Measurements from ENCODE around the gene MOSPD2.

MOSPD2 gene

DNA sequence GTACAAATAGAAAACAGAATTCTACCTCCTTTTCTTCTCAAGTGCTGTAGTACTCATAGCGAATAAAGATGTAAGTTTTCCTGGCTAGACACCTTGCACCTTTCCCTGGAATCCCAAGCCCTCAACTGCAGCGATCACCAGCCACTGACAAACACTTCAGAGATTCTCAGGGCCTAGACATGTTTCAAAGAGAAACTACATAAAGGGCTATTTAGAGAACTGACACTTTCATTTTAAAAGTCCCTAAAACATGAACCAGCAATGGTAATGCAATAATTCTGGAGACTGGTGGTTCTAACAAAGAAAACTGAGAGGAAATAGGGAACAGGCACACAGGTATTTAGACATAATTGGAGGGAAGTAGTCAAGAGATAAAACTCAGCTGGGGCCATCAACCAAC is 36.1 kb upstream of the MOSPD2 start:
- no peak for DNase-seq (ENCODE audit: low read depth)
- TF ChIP-seq, protein P1, sequence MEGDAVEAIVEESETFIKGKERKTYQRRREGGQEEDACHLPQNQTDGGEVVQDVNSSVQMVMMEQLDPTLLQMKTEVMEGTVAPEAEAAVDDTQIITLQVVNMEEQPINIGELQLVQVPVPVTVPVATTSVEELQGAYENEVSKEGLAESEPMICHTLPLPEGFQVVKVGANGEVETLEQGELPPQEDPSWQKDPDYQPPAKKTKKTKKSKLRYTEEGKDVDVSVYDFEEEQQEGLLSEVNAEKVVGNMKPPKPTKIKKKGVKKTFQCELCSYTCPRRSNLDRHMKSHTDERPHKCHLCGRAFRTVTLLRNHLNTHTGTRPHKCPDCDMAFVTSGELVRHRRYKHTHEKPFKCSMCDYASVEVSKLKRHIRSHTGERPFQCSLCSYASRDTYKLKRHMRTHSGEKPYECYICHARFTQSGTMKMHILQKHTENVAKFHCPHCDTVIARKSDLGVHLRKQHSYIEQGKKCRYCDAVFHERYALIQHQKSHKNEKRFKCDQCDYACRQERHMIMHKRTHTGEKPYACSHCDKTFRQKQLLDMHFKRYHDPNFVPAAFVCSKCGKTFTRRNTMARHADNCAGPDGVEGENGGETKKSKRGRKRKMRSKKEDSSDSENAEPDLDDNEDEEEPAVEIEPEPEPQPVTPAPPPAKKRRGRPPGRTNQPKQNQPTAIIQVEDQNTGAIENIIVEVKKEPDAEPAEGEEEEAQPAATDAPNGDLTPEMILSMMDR (IDR thresholded peaks at IDR 0.05; ENCODE audit: control insufficient read depth, insufficient read depth, low read depth, low read length, missing control alignments) = no peak
- no peak overlapping the region for H3K4me3 ChIP-seq (ENCODE audit: control insufficient read depth, low read depth, low read length)

DNA sequence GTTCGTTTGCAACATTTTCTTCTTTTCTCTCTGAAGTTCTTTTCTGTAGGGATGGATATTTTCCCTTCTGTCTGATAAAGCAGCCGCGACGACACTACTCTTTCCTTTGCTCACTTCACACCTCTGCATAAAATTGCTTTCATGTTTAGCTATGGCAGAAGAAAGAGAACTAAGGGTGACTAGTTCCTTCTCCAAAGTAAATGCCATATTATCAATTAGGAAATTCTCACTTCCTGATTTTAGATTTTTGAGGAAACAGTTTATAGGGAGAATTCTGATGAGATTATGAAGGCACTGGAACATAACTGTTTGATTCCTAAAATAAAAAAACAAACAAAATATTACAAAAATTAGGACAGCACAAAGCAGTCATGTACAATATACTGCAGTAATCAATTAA is 29.6 kb upstream of the MOSPD2 start:
- DNase-seq (ENCODE audit: low read depth) = no peak
- no peak overlapping the region for H3K4me3 ChIP-seq (ENCODE audit: control insufficient read depth, low read depth, low read length)
- TF ChIP-seq, protein P1 (IDR thresholded peaks at IDR 0.05; ENCODE audit: control insufficient read depth, insufficient read depth, low read depth, low read length, missing control alignments) = no peak

- DNase-seq (ENCODE audit: low read depth) = no peak
- TF ChIP-seq, protein P1 (IDR thresholded peaks at IDR 0.05; ENCODE audit: control insufficient read depth, insufficient read depth, low read depth, low read length, missing control alignments) = no peak
- H3K4me3 ChIP-seq (ENCODE audit: control insufficient read depth, low read depth, low read length) = no peak overlapping the region
Observed at GRCh38 chrX:14851526-14851925, 21.7 kb upstream of the MOSPD2 start.

DNA sequence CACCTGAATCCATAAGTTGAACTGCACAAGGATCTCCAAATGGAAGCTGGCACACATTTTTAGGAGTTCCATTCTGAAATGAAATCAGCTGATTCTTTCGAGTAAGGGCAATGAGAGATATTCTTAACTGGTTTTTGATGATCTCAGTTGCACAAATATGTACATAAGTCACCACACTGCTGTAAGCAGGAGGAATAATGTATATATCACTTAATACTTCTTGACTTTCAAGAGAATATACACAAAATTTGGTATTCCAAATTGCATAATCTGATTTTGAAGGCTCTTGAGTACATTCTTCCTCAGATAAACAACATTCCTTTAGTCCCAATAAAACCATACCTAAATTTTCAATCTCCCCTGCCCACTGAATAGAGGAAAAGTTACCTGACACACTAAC is 8.6 kb upstream of the MOSPD2 start:
- DNase-seq (ENCODE audit: low read depth) = no peak
- TF ChIP-seq, protein P1 (IDR thresholded peaks at IDR 0.05; ENCODE audit: control insufficient read depth, insufficient read depth, low read depth, low read length, missing control alignments) = no peak
- no peak overlapping the region for H3K4me3 ChIP-seq (ENCODE audit: control insufficient read depth, low read depth, low read length)

GRCh38 chrX:14865201-14865600 is 8.0 kb upstream of the MOSPD2 start:
- TF ChIP-seq, protein P1 (IDR thresholded peaks at IDR 0.05; ENCODE audit: control insufficient read depth, insufficient read depth, low read depth, low read length, missing control alignments) = no peak
- no peak overlapping the region for H3K4me3 ChIP-seq (ENCODE audit: control insufficient read depth, low read depth, low read length)
- peak; percentile 10 for DNase-seq (ENCODE audit: low read depth)

DNA sequence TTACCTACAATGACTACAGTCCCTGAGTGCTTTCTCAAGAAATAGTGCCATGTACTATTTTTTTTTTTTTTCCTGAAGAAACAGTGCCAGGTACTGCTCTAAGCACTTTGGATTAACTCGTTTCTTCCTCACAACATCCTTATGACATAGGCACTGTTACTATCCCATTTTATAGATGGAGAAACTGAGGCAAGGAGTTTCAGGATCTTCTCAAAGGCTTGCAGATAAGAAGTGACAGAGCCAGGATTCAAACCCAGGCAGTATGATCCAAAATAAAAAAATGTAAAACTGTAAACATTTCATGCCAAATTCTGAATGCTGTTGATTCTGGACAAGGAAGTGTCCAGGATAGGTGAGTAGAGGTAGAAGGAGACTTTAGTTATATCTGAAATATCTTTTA is 1.5 kb upstream of the MOSPD2 start:
- DNase-seq (ENCODE audit: low read depth) = no peak
- TF ChIP-seq, protein P1 (IDR thresholded peaks at IDR 0.05; ENCODE audit: control insufficient read depth, insufficient read depth, low read depth, low read length, missing control alignments) = no peak
- H3K4me3 ChIP-seq (ENCODE audit: control insufficient read depth, low read depth, low read length) = no peak overlapping the region

GRCh38 chrX:14872355-14872754 is 866 bp upstream of the MOSPD2 start:
- peak overlapping the region; percentile 53 for H3K4me3 ChIP-seq (ENCODE audit: control insufficient read depth, low read depth, low read length)
- no peak for DNase-seq (ENCODE audit: low read depth)
- TF ChIP-seq, protein P1 (IDR thresholded peaks at IDR 0.05; ENCODE audit: control insufficient read depth, insufficient read depth, low read depth, low read length, missing control alignments) = no peak
